GM12878 (cell line): Measurements from ENCODE around the gene IL32.

Source experiments
- CREB1 ChIP-seq: IDR thresholded peaks from 2 replicates; pipeline ENCODE4 v1.6.1; 2012; ENCODE audit warnings: low read depth, mild to moderate bottlenecking, inconsistent platforms
- DPF2 ChIP-seq: fragments of 450-650 bp; IDR thresholded peaks from 2 replicates; pipeline ENCODE4 v1.6.1; 2017; ENCODE audit warnings: mild to moderate bottlenecking
- TF ChIP-seq, protein P1 (sequence below): IDR thresholded peaks from 2 replicates; pipeline ENCODE4 v1.6.1; 2012; ENCODE audit warnings: mild to moderate bottlenecking, low read depth, low read length

DNA sequence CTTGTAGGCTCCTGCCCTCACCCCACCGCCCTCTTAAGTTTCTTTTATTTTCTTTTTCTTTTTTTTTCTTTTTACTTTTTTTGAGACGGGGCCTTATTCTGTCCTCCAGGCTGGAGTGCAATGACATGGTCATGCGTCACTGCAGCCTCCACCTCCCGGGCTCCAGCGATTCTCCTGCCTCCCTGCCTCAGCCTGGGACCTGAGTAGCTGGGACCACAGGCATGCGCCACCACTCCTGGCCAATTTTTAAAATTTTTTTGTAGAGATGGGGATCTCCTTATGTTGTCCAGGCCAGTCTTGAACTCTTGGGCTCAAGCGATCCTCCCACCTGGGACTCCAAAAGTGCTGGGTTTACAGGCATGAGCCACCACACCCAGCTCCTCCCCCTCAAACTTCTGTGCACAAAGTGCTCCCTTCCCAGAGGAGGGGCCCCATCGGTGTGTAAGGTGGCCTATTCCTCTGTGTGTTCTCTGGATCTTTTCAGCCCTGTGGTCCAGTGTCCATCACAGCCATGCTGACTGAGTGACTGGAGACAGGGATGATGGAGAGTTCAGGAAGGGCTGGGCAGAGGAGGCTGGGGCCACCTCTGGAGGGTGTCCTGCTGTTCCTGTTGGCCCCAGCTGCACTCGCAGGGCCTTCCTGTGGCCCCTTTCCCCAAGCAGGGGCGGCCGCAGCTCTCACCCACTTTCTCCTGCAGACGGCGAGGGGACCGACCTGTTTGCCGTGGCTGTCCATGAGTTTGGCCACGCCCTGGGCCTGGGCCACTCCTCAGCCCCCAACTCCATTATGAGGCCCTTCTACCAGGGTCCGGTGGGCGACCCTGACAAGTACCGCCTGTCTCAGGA, 8.9 kb upstream of the IL32 start:
- TF ChIP-seq, protein P1, sequence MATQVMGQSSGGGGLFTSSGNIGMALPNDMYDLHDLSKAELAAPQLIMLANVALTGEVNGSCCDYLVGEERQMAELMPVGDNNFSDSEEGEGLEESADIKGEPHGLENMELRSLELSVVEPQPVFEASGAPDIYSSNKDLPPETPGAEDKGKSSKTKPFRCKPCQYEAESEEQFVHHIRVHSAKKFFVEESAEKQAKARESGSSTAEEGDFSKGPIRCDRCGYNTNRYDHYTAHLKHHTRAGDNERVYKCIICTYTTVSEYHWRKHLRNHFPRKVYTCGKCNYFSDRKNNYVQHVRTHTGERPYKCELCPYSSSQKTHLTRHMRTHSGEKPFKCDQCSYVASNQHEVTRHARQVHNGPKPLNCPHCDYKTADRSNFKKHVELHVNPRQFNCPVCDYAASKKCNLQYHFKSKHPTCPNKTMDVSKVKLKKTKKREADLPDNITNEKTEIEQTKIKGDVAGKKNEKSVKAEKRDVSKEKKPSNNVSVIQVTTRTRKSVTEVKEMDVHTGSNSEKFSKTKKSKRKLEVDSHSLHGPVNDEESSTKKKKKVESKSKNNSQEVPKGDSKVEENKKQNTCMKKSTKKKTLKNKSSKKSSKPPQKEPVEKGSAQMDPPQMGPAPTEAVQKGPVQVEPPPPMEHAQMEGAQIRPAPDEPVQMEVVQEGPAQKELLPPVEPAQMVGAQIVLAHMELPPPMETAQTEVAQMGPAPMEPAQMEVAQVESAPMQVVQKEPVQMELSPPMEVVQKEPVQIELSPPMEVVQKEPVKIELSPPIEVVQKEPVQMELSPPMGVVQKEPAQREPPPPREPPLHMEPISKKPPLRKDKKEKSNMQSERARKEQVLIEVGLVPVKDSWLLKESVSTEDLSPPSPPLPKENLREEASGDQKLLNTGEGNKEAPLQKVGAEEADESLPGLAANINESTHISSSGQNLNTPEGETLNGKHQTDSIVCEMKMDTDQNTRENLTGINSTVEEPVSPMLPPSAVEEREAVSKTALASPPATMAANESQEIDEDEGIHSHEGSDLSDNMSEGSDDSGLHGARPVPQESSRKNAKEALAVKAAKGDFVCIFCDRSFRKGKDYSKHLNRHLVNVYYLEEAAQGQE = no peak
- TF ChIP-seq CREB1 = no peak
- TF ChIP-seq DPF2 = no peak
